LNCaP clone FGC (cell line): Measurements from ENCODE around the gene SIGLEC8.
"Not testable (repeated sequence)": the region's sequence is repeated elsewhere in the genome, so short reads cannot be mapped to it uniquely, and the experiment has no call there.

ENCODE experiments used
- DNase-seq: peaks from one replicate; pipeline ENCODE4 v3.0.0-alpha.2; 2011; ENCODE audit warnings: low read depth
- H3K4me3 ChIP-seq: 2 replicates; pipeline ENCODE4 v1.5.1; 2011; ENCODE audit warnings: mild to moderate bottlenecking, low read depth, low read length, control low read depth
- TF ChIP-seq, protein P1 (sequence below): IDR thresholded peaks from 2 replicates; pipeline ENCODE4 v1.5.1; 2012; ENCODE audit warnings: mild to moderate bottlenecking; ENCODE audit not compliant: control insufficient read depth, insufficient read depth; ENCODE audit errors: extremely low read depth

SIGLEC8 gene

GRCh38 chr19:51418707-51419106 lies 39.5 kb downstream of the SIGLEC8 start:
- TF ChIP-seq, protein P1, sequence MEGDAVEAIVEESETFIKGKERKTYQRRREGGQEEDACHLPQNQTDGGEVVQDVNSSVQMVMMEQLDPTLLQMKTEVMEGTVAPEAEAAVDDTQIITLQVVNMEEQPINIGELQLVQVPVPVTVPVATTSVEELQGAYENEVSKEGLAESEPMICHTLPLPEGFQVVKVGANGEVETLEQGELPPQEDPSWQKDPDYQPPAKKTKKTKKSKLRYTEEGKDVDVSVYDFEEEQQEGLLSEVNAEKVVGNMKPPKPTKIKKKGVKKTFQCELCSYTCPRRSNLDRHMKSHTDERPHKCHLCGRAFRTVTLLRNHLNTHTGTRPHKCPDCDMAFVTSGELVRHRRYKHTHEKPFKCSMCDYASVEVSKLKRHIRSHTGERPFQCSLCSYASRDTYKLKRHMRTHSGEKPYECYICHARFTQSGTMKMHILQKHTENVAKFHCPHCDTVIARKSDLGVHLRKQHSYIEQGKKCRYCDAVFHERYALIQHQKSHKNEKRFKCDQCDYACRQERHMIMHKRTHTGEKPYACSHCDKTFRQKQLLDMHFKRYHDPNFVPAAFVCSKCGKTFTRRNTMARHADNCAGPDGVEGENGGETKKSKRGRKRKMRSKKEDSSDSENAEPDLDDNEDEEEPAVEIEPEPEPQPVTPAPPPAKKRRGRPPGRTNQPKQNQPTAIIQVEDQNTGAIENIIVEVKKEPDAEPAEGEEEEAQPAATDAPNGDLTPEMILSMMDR: no peak
- H3K4me3 ChIP-seq: no peak overlapping the region
- no peak for DNase-seq

DNA sequence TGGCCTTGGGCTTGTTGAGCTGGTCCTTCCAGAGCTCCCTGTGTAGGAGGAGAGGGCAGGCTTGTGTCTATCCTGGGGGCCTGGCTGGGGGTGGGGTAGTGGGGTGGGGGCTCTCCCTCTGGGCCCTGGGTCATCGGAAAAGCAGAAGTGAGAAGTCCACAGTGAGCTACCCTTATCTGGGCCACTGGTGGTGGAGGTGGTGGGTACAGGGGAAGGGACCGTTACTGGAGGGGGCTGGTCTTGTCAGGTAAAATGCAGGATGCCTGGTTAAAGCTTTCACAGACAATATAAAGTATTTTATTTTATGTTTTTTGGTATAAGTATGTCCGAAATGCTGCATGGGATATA lies 40.5 kb downstream of the SIGLEC8 start:
- no peak for DNase-seq
- H3K4me3 ChIP-seq: no peak overlapping the region
- TF ChIP-seq, protein P1: no peak

DNA sequence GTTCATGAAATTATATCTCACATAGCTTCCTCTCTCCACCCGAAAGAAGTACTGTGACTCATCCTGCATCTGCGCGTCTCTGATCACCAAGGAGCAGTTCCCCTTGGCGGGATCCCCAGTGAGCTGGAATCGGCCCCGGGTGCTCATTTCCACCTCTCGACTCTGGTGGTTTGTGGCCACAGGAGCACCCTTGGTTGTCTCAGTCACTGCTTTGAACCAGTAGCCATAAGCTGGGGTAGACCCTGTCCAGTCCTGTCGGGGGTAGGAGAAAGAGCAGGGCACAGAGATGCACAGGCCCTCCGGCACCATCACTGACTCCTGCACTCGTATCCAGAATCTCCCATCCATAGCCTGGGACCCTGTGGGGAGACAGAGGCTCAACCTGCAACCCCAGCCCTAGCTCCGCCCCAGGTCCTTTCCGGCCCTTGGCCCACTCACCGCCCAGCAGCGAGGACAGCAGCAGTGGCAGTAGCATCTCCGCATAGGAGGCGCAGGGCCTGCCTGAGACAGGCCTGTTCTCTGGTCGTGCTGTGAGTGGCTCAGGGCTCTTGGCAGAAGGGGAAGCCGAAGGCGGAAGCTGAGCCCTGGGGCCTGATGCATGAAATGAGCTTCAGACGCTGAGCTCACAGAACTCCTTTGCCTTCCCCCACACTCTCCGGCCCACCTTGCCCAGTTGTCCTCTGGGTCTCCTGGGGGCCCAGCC lies 41.0 kb downstream of the SIGLEC8 start, which contains the start of gene SIGLEC10:
Gene SIGLEC10, minus strand, starts transcription at position 536 of the 703 bp plus-strand sequence. Its CDS starts 61 bp downstream, at position 475.
- no peak within 1 kb of the TSS for H3K4me3 ChIP-seq
- DNase-seq: no peak
- TF ChIP-seq, protein P1: no peak

- DNase-seq, H3K4me3 ChIP-seq: not testable (repeated sequence)
Observed at GRCh38 chr19:51416422-51416821, 41.8 kb downstream of the SIGLEC8 start.

DNA sequence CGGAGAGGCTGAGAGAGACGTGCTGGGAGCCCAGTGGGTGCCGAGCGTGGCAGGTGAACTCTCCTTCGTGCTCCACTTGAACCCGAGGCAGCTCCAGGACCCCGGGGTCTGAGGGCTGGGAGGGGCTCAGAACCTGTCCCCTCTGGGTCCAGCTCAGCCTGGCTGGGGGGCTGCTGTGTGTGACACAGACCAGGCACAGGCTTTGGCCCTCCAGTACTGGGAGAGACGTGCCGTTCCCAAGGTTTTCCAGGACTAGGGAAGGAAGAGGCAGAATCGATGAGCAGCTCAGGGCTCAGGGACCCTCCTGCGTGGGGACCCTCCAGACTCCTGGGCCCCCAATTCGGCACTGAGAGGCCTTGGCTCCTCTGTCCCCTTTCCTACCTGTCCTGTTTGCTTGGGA lies 43.1 kb downstream of the SIGLEC8 start:
- TF ChIP-seq, protein P1: no peak
- no peak for DNase-seq
- no peak overlapping the region for H3K4me3 ChIP-seq

- TF ChIP-seq, protein P1: no peak
- no peak overlapping the region for H3K4me3 ChIP-seq
- no peak for DNase-seq
Observed at GRCh38 chr19:51410950-51411748, 47.1 kb downstream of the SIGLEC8 start.

DNA sequence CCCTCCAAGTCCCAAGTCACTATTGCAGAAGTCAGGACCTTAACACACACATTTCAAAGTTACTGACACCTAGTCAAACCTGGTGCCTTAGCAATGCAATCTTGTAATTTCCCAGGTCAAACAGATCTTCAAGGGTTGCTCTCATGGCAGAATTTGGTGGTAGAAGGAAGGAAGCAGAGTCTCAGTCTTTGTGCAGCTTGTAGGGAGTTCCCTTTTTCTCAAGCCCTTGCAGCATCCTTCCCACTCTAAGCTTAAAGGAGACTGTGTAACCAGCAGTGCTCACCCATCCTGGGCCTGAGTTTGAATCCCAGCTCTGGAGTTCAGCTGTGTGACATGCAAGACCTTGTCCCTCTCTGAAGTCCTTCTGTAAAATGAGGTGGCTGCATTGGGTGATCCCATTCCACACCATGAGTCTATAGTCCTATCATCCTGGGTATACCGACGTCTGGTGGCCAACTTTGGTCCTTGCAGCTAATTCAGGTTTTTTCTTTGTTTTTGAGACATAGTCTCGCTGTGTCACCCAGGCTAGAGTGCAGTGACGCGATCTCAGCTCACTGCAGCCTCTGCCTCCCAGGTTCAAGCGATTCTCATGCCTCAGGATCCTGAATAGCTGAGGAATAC lies 50.6 kb downstream of the SIGLEC8 start:
- DNase-seq: no peak
- H3K4me3 ChIP-seq: no peak overlapping the region
- TF ChIP-seq, protein P1: 0 out of 2 replicates have a peak, but pooled peaks have one; percentile 23
